Hepatocyte (in vitro differentiated cells): ENCODE data around the gene C2.

Experiments
- CTCF ChIP-seq: fragments of 200-600 bp; sonication (generic); IDR thresholded peaks from 2 replicates; pipeline ENCODE4 v1.5.1; 2016; ENCODE audit warnings: antibody characterized with exemption, mild to moderate bottlenecking; ENCODE audit not compliant: poor library complexity
- EZH2 ChIP-seq: fragments of 200-600 bp; sonication (generic); IDR thresholded peaks from 2 replicates; pipeline ENCODE4 v1.6.1; 2016; ENCODE audit warnings: antibody characterized with exemption, mild to moderate bottlenecking, borderline replicate concordance

- TF ChIP-seq EZH2 (no peak), CTCF (no peak)
These were observed 27.4 kb upstream of the C2 start for GRCh38 chr6:31899882-31900722.
